H54 (cell line): ENCODE measurements around the gene PDGFD.
A peak's percentile ranks its signal among the peaks of the same experiment; 100 is the strongest.

Experiments used
- DNase-seq: peaks from one replicate; pipeline ENCODE4 v3.0.0; 2011; ENCODE audit warnings: low spot score, mixed read lengths; ENCODE audit not compliant: insufficient read length
- FAIRE-seq: peaks from 3 replicates; lab custom pipeline; 2011; peaks lifted over from hg19 to GRCh38; lab: Jason Lieb, UNC
- POLR2A ChIP-seq: IDR thresholded peaks from 2 replicates; pipeline ENCODE4 v1.6.1; 2011; ENCODE audit warnings: low read depth, mild to moderate bottlenecking, low read length

PDGFD gene

DNA sequence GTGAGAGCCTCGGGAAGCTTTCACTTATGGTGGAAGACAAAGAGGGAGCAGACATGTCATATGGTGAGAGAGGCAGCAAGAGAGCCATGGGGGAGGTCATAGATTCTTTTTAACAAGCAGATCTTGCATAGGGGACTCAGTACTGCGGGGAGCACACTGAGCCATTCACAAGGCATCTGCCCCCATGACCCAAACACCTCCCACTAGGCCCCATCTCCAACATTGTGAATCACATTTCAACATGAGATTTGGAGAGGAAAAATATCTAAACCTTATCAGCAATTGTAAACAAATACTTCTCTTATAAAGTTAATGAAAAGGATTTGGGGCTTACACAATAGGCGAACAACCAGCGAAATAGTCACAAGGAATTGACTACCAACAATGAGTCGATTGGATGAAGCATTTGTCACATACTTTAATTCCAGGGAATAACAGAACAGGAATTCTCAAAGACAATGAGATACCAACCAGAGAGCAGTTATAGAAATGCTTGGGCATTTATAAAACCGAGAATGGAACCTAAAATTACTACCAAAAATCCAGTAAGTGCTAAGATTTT is 120.2 kb downstream of the PDGFD start:
- no peak for TF ChIP-seq POLR2A
- DNase-seq (no peak), FAIRE-seq (no peak)

- TF ChIP-seq POLR2A: no peak
- no peak for FAIRE-seq
These were observed 120.8 kb downstream of the PDGFD start for GRCh38 chr11:104043142-104043541.

GRCh38 chr11:104041792-104042191 is 122.2 kb downstream of the PDGFD start:
- TF ChIP-seq POLR2A: no peak
- no peak for FAIRE-seq
- DNase-seq: no peak

More at GRCh38 chr11:104043142-104043541, 120.8 kb downstream of the PDGFD start:
- no peak for DNase-seq

- FAIRE-seq: no peak
- TF ChIP-seq POLR2A: no peak
- DNase-seq: no peak
These were observed 127.0 kb downstream of the PDGFD start for GRCh38 chr11:104036995-104037394.

DNA sequence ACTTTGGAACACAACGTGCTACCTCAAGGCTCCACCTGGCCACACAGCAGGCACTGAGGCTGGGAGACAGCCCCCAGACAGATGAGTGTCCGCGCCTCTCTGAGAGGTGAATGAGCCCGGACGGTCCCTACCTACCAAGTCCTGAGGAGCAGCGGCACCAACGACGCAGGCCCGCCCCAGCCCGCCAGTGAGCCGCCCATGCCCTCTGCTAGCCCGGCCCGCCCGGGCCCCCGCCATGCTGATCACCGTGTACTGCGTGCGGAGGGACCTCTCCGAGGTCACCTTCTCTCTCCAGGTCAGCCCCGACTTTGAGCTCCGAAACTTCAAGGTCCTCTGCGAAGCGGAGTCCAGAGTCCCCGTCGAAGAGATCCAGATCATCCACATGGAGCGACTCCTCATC is 127.4 kb downstream of the PDGFD start, which contains the start of gene DDI1:
Gene DDI1 (plus strand): TSS at position 53 of the 400 bp plus-strand sequence. CDS start 183 bp downstream, at position 236.
- no peak for TF ChIP-seq POLR2A
- FAIRE-seq (no peak), DNase-seq (no peak)

DNA sequence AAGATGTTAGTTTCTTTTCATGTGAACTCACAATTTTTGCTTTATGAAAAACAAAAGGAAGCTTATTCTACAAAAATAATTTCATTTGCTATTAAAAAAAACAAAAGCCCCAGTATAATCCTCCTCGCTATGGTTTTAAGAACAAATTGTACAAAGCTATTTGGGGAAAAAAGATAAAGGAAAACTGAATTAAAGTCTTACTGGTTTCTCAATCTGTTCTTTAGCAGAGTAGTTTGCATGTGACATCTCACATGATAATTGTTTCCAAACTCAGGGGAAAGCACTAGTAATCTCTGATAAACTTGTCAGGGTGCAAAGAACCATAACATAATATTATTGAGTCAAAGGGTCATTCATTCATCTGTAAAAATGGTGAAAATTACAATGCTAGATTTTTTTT is 130.4 kb downstream of the PDGFD start:
- FAIRE-seq: no peak
- DNase-seq: no peak
- TF ChIP-seq POLR2A: no peak

DNA sequence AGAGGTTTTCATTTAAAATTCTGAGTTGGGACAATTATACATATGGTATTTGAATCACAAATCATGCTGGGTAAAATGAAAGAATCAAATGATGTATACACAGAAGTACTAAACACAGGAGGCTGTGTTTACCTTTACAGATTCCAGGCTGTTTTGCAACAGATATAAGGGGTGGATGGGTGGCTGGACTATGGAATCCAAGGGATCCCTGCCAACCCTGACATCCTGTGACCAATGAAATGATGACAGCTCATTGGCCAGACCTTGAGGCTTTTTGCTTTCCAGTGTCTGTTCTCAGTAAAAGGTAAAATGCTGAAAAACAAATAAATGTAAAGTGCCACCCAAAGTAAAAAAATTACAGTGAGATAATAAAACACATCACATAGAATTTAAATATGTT is 130.8 kb downstream of the PDGFD start:
- no peak for FAIRE-seq
- DNase-seq: peak; percentile 10
- TF ChIP-seq POLR2A: no peak

- DNase-seq (no peak), FAIRE-seq (no peak)
- no peak for TF ChIP-seq POLR2A
These were observed 135.3 kb downstream of the PDGFD start for GRCh38 chr11:104028476-104029263.

DNA sequence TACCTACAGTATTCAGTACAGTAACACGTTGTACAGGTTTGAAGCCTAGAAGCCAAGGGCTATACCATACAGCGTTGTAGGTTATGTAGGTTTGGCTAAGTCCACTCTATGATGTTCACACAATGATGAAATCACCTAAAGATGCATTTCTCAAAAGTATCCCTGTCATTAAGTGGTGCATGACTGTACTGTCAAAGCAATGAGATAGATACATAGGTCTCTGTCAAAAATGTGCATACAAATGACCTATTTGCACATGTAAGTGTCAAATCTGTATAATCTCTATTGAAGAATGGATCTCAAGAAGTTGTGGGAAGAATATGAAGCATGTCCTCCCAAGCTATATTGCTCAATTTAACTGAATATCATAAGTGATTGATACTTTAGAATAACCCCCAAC is 139.4 kb downstream of the PDGFD start:
- TF ChIP-seq POLR2A: no peak
- FAIRE-seq (no peak), DNase-seq (no peak)

GRCh38 chr11:104015649-104016415 is 148.1 kb downstream of the PDGFD start:
- DNase-seq (no peak), FAIRE-seq (no peak)
- TF ChIP-seq POLR2A: no peak

DNA sequence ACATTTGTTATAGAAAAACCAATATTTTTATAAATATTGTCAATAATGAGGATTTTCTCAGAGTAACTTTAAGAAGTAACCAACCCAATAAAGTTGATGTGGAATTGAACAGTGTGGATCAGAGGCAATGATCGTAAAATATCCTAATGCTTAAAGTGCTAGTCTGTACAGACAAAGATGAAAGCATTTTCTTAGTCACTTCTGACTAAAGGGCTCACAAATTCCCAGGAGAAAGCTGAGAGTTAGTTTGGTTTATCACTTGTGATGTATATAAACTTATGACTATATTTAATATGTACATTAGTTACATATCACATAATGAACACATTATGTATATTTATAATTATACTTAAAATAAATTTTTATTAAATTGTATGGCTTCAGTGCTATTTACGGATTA is 152.9 kb downstream of the PDGFD start:
- FAIRE-seq (no peak), DNase-seq (no peak)
- no peak for TF ChIP-seq POLR2A

DNA sequence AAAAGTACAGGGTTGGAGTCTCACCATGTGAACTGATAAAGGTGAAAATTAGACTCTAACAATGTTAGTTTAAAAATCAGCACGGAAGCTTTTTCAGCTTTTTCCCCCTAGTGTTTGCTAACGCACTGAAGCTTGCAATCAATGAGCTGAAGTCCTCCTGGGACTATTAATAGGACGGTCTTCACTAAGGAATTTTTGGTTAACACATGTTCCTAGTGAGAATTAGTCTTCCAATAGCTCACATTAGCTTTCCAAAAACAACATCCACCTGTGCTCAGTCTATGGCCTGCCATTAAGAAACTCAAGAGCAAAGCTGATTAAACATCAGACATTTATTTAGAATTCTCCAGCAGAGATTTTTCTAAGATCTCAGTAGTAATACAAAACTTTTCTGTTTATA is 154.2 kb downstream of the PDGFD start:
- no peak for TF ChIP-seq POLR2A
- DNase-seq: no peak
- no peak for FAIRE-seq

DNA sequence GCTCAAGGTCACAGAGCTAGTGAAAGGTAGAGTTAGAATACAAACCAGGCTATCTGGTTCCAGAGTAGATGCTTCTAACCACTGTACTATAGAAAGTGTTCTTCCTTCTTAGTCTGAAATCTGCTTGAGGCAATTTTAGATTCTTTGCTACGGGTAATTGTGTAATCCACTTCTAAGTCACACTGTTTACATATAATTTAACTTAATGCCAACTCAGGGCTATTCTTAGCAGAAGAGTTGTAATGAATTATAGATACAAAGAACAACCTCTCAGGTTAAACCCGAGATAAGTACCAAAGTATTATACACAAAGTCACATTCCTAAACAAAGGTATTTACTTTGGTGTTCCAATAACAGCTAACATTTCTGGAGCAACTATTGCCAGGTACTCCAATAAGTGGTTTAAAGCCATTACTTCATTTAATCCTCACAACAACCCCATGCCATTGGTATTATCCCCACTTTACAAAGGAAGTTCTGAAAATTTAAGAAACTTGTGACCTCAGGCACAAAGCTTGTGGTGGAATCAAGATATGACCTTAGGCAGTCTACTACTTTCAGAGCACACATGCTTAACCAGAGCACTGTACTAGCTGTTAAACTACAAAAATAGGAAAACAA is 158.6 kb downstream of the PDGFD start:
- DNase-seq (no peak), FAIRE-seq (no peak)
- no peak for TF ChIP-seq POLR2A

GRCh38 chr11:104003491-104003890 is 160.5 kb downstream of the PDGFD start:
- FAIRE-seq: no peak
- TF ChIP-seq POLR2A: no peak
- DNase-seq: no peak
